ENCODE data around the gene MBD5.

The MBD5 gene

GRCh38 chr2:148194882-148195281, 174.0 kb downstream of the MBD5 start:
- Mint-ChIP-seq H3K27me3 (ENCODE audit: low read depth) (no peaks in the 10 kb centered on the region), H3K4me3 (no peak overlapping the region), H3K27ac (no peak overlapping the region), H3K4me1 (ENCODE audit: low read depth) (no peaks in the 10 kb centered on the region), H3K36me3 (ENCODE audit: low read depth) (no peaks in the 10 kb centered on the region), H3K9me3 (no peaks in the 10 kb centered on the region)

- Mint-ChIP-seq H3K9me3 (no peaks in the 10 kb centered on the region), H3K36me3 (ENCODE audit: low read depth) (no peaks in the 10 kb centered on the region), H3K4me1 (ENCODE audit: low read depth) (no peaks in the 10 kb centered on the region), H3K27me3 (ENCODE audit: low read depth) (no peaks in the 10 kb centered on the region), H3K27ac (no peak overlapping the region), H3K4me3 (no peak overlapping the region)
Observed at GRCh38 chr2:148201075-148202004, 180.4 kb downstream of the MBD5 start.

GRCh38 chr2:148202237-148202636, 181.3 kb downstream of the MBD5 start:
- Mint-ChIP-seq H3K36me3 (ENCODE audit: low read depth) (no peaks in the 10 kb centered on the region), H3K27me3 (ENCODE audit: low read depth) (no peaks in the 10 kb centered on the region), H3K27ac (no peak overlapping the region), H3K4me3 (no peak overlapping the region), H3K9me3 (no peaks in the 10 kb centered on the region), H3K4me1 (ENCODE audit: low read depth) (no peaks in the 10 kb centered on the region)

GRCh38 chr2:148207111-148207510, 186.2 kb downstream of the MBD5 start:
- Mint-ChIP-seq H3K4me1 (ENCODE audit: low read depth) (no peaks in the 10 kb centered on the region), H3K27me3 (ENCODE audit: low read depth) (no peaks in the 10 kb centered on the region), H3K27ac (no peak overlapping the region), H3K9me3 (no peaks in the 10 kb centered on the region), H3K4me3 (no peak overlapping the region), H3K36me3 (ENCODE audit: low read depth) (no peaks in the 10 kb centered on the region)

GRCh38 chr2:148209603-148210002, 188.7 kb downstream of the MBD5 start:
- H3K36me3 Mint-ChIP-seq (ENCODE audit: low read depth): no peaks in the 10 kb centered on the region
- no peaks in the 10 kb centered on the region for H3K4me1 Mint-ChIP-seq (ENCODE audit: low read depth)
- no peak overlapping the region for H3K27ac Mint-ChIP-seq
- H3K9me3 Mint-ChIP-seq: no peaks in the 10 kb centered on the region
- H3K27me3 Mint-ChIP-seq (ENCODE audit: low read depth): no peaks in the 10 kb centered on the region
- H3K4me3 Mint-ChIP-seq: no peak overlapping the region

- Mint-ChIP-seq H3K27ac (no peak overlapping the region), H3K4me3 (no peak overlapping the region)
Observed at GRCh38 chr2:148218326-148219075, 197.6 kb downstream of the MBD5 start.

GRCh38 chr2:148221166-148221565, 200.3 kb downstream of the MBD5 start:
- Mint-ChIP-seq H3K27me3 (ENCODE audit: low read depth) (no peaks in the 10 kb centered on the region), H3K4me3 (no peak overlapping the region), H3K9me3 (peaks cover 35% of the 10 kb centered on the region), H3K4me1 (ENCODE audit: low read depth) (no peaks in the 10 kb centered on the region), H3K27ac (no peak overlapping the region), H3K36me3 (ENCODE audit: low read depth) (peaks cover 6% of the 10 kb centered on the region)

More at GRCh38 chr2:148218326-148219075, 197.6 kb downstream of the MBD5 start:
- Mint-ChIP-seq H3K4me1 (ENCODE audit: low read depth) (no peaks in the 10 kb centered on the region), H3K9me3 (peaks cover 27% of the 10 kb centered on the region), H3K27me3 (ENCODE audit: low read depth) (no peaks in the 10 kb centered on the region), H3K36me3 (ENCODE audit: low read depth) (peaks cover 3% of the 10 kb centered on the region)

- H3K4me3 Mint-ChIP-seq: no peak overlapping the region
- H3K36me3 Mint-ChIP-seq (ENCODE audit: low read depth): peaks cover 6% of the 10 kb centered on the region
- no peaks in the 10 kb centered on the region for H3K27me3 Mint-ChIP-seq (ENCODE audit: low read depth)
- no peak overlapping the region for H3K27ac Mint-ChIP-seq
- peaks cover 35% of the 10 kb centered on the region for H3K9me3 Mint-ChIP-seq
- H3K4me1 Mint-ChIP-seq (ENCODE audit: low read depth): no peaks in the 10 kb centered on the region
Observed at GRCh38 chr2:148221926-148222325, 201.0 kb downstream of the MBD5 start.

- peaks cover 25% of the 10 kb centered on the region for H3K9me3 Mint-ChIP-seq
- H3K27ac Mint-ChIP-seq: no peak overlapping the region
- H3K36me3 Mint-ChIP-seq (ENCODE audit: low read depth): peaks cover 8% of the 10 kb centered on the region
- no peaks in the 10 kb centered on the region for H3K27me3 Mint-ChIP-seq (ENCODE audit: low read depth)
- no peaks in the 10 kb centered on the region for H3K4me1 Mint-ChIP-seq (ENCODE audit: low read depth)
- H3K4me3 Mint-ChIP-seq: no peak overlapping the region
Observed at GRCh38 chr2:148231858-148232257, 211.0 kb downstream of the MBD5 start.

- no peaks in the 10 kb centered on the region for H3K27me3 Mint-ChIP-seq (ENCODE audit: low read depth)
- H3K4me1 Mint-ChIP-seq (ENCODE audit: low read depth): no peaks in the 10 kb centered on the region
- H3K36me3 Mint-ChIP-seq (ENCODE audit: low read depth): peaks cover 16% of the 10 kb centered on the region
- no peak overlapping the region for H3K4me3 Mint-ChIP-seq
- H3K27ac Mint-ChIP-seq: no peak overlapping the region
- H3K9me3 Mint-ChIP-seq: peaks cover 29% of the 10 kb centered on the region
Observed at GRCh38 chr2:148234143-148234542, 213.3 kb downstream of the MBD5 start.

- H3K9me3 Mint-ChIP-seq: peaks cover 28% of the 10 kb centered on the region
- H3K36me3 Mint-ChIP-seq (ENCODE audit: low read depth): peaks cover 18% of the 10 kb centered on the region
- H3K27ac Mint-ChIP-seq: no peak overlapping the region
- H3K4me3 Mint-ChIP-seq: no peak overlapping the region
- no peaks in the 10 kb centered on the region for H3K4me1 Mint-ChIP-seq (ENCODE audit: low read depth)
- no peaks in the 10 kb centered on the region for H3K27me3 Mint-ChIP-seq (ENCODE audit: low read depth)
Observed at GRCh38 chr2:148237911-148238310, 217.0 kb downstream of the MBD5 start.

GRCh38 chr2:148238561-148238960, 217.7 kb downstream of the MBD5 start:
- Mint-ChIP-seq H3K27me3 (ENCODE audit: low read depth) (no peaks in the 10 kb centered on the region), H3K9me3 (peaks cover 28% of the 10 kb centered on the region), H3K4me3 (no peak overlapping the region), H3K36me3 (ENCODE audit: low read depth) (peaks cover 18% of the 10 kb centered on the region), H3K4me1 (ENCODE audit: low read depth) (no peaks in the 10 kb centered on the region), H3K27ac (no peak overlapping the region)

GRCh38 chr2:148240838-148241237, 219.9 kb downstream of the MBD5 start:
- H3K4me1 Mint-ChIP-seq (ENCODE audit: low read depth): no peaks in the 10 kb centered on the region
- peaks cover 18% of the 10 kb centered on the region for H3K36me3 Mint-ChIP-seq (ENCODE audit: low read depth)
- no peak overlapping the region for H3K27ac Mint-ChIP-seq
- no peak overlapping the region for H3K4me3 Mint-ChIP-seq
- no peaks in the 10 kb centered on the region for H3K27me3 Mint-ChIP-seq (ENCODE audit: low read depth)
- peaks cover 28% of the 10 kb centered on the region for H3K9me3 Mint-ChIP-seq

- Mint-ChIP-seq H3K27me3 (ENCODE audit: low read depth) (no peaks in the 10 kb centered on the region), H3K4me3 (no peak overlapping the region), H3K27ac (no peak overlapping the region), H3K4me1 (ENCODE audit: low read depth) (no peaks in the 10 kb centered on the region), H3K36me3 (ENCODE audit: low read depth) (peaks cover 5% of the 10 kb centered on the region), H3K9me3 (peaks cover 14% of the 10 kb centered on the region)
Observed at GRCh38 chr2:148244593-148245292, 223.9 kb downstream of the MBD5 start.
